ENCODE data around the gene WWTR1.

WWTR1 gene

DNA sequence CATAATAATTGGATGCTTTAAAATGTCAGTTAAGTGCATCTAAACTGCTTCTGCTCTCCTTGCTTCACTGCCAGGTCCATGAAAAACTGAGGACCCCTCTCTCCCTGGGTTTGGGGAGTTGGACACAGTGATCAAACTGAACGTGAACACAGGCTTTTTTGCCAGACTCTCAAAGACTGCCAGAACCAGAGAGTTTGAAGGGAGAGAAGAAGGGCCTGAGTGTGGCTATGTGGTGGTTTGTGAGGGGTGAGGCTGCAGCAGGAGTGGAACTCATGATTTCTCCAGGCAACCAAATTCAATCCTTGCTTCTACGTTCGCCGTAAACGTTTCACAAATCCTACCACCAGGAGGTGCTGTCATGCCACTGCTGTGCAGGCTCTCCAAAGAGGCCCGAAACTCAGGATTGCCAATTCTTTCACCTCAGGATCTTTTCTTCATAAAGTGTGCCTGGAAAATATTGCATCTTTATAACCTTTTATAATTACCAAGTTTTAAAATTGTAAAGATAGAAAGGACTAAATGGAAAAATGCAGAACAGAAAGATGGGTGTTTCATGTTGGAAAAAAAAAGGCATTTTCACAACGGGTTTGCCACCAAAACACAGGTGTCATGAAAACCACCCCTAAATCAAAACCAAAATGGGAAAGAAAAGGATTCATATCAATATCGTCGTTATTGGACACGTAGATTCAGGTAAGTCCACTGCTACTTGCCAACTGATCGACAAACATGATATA is 163.6 kb downstream of the WWTR1 start:
- H3K4me3 ChIP-seq (ENCODE audit: low read depth, low read length), result no peak overlapping the region
- TF ChIP-seq, protein P1, sequence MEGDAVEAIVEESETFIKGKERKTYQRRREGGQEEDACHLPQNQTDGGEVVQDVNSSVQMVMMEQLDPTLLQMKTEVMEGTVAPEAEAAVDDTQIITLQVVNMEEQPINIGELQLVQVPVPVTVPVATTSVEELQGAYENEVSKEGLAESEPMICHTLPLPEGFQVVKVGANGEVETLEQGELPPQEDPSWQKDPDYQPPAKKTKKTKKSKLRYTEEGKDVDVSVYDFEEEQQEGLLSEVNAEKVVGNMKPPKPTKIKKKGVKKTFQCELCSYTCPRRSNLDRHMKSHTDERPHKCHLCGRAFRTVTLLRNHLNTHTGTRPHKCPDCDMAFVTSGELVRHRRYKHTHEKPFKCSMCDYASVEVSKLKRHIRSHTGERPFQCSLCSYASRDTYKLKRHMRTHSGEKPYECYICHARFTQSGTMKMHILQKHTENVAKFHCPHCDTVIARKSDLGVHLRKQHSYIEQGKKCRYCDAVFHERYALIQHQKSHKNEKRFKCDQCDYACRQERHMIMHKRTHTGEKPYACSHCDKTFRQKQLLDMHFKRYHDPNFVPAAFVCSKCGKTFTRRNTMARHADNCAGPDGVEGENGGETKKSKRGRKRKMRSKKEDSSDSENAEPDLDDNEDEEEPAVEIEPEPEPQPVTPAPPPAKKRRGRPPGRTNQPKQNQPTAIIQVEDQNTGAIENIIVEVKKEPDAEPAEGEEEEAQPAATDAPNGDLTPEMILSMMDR (IDR thresholded peaks at IDR 0.05; ENCODE audit: low read depth, low read length), result peak; percentile 76
- no peak for TF ChIP-seq POLR2A (IDR thresholded peaks at IDR 0.05; ENCODE audit: extremely low read depth, insufficient read length)
- peak; percentile 68 for DNase-seq (ENCODE audit: low read depth)

DNA sequence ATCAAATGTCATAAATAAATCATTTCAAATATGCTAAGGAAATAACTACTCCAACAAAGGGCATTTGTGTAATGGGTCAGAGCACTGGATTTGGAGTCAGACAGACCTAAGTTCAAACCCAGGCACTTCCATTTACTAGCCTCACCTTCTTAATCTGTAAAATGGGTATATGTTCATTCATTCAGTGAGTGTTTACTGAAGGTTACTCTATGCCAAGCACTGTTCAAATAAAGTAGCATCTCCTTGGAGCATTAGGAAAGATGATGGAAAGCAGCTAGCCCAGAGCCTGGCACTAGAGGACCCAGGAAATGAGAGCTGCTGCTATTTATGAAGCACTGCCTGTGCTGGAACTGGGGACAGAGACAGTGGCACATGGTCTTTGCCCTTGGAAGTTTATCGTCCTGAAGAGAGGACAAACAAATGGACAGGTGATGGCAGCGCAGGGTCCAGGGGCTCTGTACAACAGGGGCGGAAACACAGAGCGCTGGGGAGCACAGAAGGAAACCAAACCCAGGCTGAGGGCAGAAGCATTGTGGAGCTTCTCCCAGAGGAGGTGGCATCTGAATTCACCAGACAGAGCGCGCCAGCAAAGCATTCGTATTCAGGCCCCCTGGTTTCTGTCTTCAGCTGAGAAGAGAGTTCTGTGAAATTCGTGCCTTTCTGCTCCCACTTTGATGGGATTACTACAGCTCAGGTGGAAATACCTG is 164.4 kb downstream of the WWTR1 start:
- H3K4me3 ChIP-seq (ENCODE audit: low read depth, low read length), result no peak overlapping the region
- no peak for DNase-seq (ENCODE audit: low read depth)
- TF ChIP-seq MYC (IDR thresholded peaks at IDR 0.05; ENCODE audit: low read depth, low read length) (no peak), POLR2A (IDR thresholded peaks at IDR 0.05; ENCODE audit: extremely low read depth, insufficient read length) (no peak)
- TF ChIP-seq, protein P1 (IDR thresholded peaks at IDR 0.05; ENCODE audit: low read depth, low read length), result no peak
- TF ChIP-seq, protein P2, sequence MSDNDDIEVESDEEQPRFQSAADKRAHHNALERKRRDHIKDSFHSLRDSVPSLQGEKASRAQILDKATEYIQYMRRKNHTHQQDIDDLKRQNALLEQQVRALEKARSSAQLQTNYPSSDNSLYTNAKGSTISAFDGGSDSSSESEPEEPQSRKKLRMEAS (IDR thresholded peaks at IDR 0.05; ENCODE audit: low read depth, low read length), result no peak

DNA sequence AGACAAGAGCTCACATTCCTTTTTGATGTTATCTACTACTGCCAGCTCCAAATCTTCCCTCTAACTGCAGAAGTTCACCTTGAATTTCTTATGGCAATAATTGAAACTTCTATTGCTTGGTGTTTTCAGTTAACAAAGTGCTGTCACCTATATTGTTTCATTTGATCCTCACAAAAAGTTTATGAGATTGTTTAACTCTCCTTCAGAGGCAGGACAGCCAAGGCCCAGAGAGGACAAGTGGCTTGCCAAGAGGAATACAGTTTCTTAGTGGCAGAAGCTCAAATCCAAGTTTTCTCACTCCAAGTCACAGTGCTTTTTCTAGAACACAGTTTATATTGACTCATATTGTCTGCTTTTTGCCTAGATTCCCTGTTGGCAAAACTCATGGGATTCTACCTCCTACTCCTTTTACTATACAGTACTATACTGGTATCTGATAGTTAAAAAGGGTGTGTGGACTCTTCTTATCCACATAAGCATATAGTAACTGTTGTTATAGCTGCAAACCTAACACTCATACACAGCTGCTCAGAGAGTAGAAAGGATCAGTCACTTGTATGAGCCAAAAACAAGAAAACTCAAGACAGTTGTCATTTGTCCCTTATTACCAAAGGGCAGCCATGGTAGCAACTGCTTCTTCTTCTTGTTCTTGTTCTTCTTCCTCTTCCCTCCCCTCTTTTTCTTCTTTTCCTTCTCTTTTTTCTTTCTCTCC is 167.4 kb downstream of the WWTR1 start:
- no peak for DNase-seq (ENCODE audit: low read depth)
- H3K4me3 ChIP-seq (ENCODE audit: low read depth, low read length), result no peak overlapping the region
- TF ChIP-seq POLR2A (IDR thresholded peaks at IDR 0.05; ENCODE audit: extremely low read depth, insufficient read length) (no peak), MYC (IDR thresholded peaks at IDR 0.05; ENCODE audit: low read depth, low read length) (no peak)
- TF ChIP-seq, protein P1 (IDR thresholded peaks at IDR 0.05; ENCODE audit: low read depth, low read length), result no peak
- TF ChIP-seq, protein P2 (IDR thresholded peaks at IDR 0.05; ENCODE audit: low read depth, low read length), result no peak

DNA sequence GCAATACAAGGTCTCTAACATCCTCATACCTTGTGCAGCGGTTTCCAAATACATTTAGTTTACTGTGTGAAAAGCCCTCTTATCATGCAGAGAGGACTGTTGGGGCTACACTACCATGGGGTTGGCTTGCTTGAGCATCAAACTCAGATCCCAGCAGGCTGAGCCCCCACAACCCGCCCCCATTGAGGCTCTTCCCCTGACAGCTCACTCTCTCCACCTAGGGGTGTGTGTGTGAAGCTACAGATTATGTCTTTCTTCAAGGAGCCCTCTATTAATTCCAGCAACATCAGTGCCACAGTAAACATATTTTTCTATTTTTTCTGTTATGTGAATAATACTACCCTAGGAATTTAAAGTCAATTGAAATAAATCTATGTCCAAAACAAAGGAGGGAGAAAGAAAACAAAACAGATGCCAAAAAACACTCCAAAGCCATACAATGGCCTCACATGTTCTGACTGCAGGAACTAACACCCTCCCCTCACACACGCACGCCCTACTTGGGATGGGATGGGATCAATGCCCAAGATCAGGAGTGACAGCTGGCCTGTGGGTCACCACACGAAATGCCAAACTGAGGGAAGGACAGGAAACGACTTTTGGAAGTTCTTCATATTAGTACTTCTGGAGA is 168.7 kb downstream of the WWTR1 start:
- peak; percentile 22 for DNase-seq (ENCODE audit: low read depth)
- no peak overlapping the region for H3K4me3 ChIP-seq (ENCODE audit: low read depth, low read length)
- TF ChIP-seq MYC (IDR thresholded peaks at IDR 0.05; ENCODE audit: low read depth, low read length), result no peak
- TF ChIP-seq, protein P1 (IDR thresholded peaks at IDR 0.05; ENCODE audit: low read depth, low read length), result peak; percentile 55
- TF ChIP-seq POLR2A (IDR thresholded peaks at IDR 0.05; ENCODE audit: extremely low read depth, insufficient read length), result no peak
- TF ChIP-seq, protein P2 (IDR thresholded peaks at IDR 0.05; ENCODE audit: low read depth, low read length), result no peak

DNA sequence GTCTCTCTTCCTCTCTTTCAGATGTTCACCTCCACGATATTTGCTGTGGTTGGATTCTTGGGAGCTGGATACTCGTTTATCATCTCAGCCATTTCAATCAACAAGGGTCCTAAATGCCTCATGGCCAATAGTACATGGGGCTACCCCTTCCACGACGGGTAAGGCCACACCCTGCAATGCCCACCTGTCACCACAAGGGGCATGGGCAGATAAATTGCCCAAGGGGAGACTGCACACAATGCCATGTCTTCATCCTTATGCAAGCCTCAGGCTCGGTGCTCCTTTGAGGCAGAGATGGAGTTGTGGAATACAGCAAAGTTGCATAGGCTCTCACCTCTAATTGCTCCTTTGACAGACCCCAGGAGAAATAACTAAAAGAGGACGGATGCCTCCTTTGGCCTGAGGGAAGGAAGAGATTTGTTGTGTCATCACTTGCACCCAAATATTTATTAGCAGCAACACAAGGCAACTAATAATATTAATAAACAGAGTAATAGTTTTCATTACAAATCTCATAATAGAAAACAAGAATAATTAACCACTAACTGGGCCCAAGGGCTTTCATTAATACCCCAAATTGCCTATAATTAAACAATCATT is 170.1 kb downstream of the WWTR1 start:
- H3K4me3 ChIP-seq (ENCODE audit: low read depth, low read length), result no peak overlapping the region
- TF ChIP-seq MYC (IDR thresholded peaks at IDR 0.05; ENCODE audit: low read depth, low read length), result no peak
- TF ChIP-seq, protein P1 (IDR thresholded peaks at IDR 0.05; ENCODE audit: low read depth, low read length), result peak; percentile 63
- DNase-seq (ENCODE audit: low read depth), result peak; percentile 48

All from NB4 (cell line).